CD4-positive, alpha-beta T cell treated with Interleukin-17A for 4 hours (primary cell): ENCODE data around the gene TRAT1.
"Not testable (repeated sequence)": the region's sequence is repeated elsewhere in the genome, so short reads cannot be mapped to it uniquely, and the experiment has no call there.

ENCODE experiments used
- DNase-seq: peaks from one replicate; pipeline ENCODE4 v3.0.0-alpha.2; 2020; ENCODE audit warnings: mixed read lengths

Gene TRAT1, protein sequence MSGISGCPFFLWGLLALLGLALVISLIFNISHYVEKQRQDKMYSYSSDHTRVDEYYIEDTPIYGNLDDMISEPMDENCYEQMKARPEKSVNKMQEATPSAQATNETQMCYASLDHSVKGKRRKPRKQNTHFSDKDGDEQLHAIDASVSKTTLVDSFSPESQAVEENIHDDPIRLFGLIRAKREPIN

DNA sequence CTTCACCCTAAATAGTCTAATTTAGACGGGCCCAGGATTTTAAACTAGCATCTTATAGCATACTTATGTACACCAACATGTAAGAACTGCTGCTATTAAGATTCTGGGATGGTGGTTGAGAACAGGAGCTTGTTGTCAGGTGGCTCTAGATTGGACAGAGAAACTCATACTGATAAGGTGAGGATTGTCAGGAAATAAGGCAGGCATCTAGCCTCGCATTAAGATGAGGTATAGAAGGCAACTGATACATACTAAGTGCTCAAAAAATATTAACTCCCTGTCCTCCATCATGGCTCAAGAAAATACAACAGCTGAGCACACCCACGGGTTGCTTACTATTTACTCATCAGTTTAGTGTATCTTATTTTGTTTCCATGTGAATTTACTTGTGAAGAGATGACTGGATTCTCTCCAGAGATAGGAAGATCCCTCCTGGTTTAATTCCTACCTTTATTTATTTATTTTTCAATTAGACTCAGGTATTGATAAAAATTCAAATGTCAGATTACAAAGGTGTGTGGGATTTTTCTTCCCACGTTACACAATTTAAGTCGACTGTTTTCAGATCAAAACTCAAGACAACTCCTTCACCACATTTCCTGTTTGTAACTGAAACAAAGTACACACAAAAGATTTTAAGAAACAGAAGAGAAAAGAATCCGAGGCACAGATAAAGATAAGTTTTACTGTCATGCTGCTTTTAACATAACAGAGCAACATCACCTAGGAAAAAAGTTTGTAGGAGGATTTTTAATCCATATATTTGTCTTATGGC is at the start of gene TRAT1:
Gene TRAT1 (plus strand): TSS at position 664 of the 775 bp plus-strand sequence. CDS start 142 bp downstream, outside the sequence.
- DNase-seq: no peak

DNA sequence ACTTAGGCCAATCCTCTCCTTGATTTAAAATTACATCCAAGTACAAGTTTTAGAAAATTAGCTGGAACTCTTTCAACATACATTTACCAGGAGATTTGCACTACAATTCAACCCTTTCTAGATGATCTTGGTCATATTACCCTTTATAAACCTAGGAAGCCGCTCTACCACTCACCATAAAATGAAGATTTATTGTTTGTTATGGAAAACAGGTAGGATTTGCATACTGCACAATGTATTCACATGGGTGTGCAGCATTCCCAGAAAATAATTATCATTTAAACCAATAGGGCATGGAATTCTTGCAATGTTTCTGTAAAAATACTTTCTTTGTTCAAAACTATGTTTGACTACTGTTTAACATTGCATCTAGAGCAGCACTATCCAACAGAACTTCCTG is 46.9 kb upstream of the TRAT1 start:
- DNase-seq: no peak

DNA sequence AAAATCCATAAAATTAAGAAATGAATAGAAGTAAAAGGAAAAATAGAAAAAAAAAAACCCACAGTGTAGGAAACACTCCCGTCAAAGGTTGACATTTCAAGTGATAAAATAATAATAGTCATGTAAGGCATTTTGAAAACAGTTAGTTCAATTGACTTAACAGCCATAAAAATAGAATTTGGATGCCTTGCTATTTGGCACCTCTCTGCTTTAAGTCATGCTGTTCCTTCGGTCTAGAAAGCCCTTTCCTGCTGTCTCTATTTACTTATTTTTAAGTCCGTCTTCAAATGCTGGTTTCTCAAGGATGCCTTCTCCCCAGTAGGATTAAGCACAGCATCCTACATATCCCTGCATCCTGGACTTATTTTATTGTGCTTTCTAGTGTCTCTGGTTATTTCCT is 43.1 kb upstream of the TRAT1 start:
- no peak for DNase-seq

DNA sequence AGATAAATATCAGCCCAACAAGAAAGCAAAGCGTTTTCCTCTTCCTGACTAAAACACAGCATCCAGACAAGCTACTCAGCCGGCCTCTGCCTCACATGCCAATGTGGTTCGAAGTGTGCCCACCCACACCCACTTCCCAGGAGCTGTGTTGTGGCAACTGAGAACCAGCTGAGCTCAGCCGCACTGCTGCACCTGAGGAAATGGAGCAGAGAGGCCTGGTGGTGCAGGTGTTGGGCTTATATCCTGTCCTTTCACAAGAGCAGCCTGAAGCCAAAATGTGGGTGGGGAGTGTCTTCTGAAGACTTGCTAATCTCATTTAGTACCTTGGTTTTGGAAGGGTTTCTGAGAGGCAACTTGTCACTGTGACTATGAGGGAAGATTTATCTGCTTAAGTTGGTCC is 42.4 kb upstream of the TRAT1 start:
- peak; percentile 55 for DNase-seq

DNA sequence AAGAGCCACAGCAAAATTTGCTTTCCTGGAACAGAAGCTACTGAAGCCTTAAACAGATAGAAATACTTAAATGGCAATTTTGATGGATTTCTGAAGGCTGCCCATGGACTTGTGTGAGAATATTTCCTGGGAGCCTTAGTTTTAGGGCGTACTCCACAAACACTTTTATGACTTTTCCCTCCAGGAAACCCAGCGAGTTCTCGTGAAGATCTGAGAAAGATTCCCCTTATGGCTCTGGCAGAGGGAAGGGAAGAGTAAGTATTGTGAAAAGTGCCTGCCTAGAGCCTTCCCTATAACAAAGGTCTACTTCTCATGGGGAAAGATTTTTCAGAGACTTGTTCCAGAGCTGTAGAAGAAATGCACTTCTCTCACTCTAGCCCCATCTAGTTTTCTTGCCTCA is 31.1 kb upstream of the TRAT1 start:
- no peak for DNase-seq

DNA sequence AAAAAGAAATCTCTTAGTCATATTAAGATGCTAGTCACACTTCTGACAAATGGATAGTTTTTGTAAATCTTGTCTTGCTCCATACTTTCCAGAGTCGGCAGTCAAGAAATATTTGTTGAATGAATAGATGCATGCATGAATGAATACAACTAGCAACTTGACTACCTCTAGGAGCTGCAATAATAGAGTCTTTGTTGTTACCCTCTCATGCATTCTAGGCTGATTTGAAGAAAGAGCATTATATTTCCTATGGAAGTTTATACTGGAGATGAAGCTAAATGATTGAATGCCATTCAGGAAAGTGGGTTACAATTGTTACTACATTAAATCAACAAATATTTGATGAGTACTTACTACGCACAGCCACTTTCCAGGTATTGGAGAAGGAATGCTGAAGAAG is 18.1 kb upstream of the TRAT1 start:
- no peak for DNase-seq

DNA sequence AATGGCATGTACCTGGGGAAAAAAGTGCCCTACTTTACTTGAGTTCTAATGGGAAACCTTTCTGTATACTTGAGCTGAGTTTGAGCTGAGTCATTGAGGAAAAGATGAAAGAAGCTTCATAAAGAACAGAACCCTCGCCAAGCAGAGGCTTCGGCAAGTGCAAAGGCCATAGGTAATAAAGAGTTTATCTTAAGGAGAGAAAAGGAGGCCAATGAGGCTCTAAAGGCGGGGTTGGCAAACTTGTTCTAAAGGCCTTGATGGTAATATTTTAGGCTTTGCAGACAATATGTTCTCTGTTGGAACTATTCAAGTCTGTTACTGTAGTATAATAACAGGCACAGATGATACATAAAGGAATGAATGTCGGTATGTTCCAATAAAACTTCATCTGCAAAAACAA is 17.6 kb upstream of the TRAT1 start:
- DNase-seq: no peak

DNA sequence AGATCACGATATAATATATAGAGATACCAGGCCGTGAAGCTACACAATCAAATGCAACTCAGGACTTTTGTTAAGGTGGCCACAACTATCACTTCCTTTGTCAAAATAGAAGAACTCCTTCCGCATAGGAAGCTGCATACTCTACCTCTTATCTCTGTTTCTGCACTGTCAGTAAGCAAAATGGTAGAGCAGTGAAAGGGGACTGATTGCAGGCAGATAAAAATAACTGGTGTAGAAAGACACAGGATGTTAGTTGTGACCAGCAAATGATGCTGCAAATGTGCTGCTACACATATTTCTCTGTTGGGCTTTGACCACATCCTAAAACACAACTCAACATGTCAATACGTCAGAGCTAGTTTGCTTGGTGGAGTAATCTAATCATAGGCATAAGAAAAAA is 16.3 kb upstream of the TRAT1 start:
- DNase-seq: peak; percentile 11

DNA sequence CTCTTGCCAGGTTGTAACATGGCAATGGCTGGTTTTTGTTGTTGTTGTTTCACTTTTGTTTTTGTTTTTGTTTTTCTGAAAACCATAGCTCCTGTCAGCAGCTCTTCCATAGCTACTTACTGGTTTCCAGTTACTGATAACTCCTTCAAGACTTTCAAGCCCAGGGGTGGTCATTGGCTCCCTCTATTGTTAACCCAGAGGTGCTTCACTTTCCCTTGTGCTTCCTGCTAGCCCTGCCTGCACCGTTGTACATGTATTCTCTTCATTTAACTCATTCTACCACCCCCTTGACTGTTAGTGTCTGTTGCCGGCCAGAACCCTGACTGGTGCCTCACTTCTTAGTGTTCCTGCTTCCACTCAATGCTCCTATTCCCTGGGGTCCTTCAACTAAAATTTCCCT is 4.2 kb upstream of the TRAT1 start:
- peak; percentile 74 for DNase-seq

DNA sequence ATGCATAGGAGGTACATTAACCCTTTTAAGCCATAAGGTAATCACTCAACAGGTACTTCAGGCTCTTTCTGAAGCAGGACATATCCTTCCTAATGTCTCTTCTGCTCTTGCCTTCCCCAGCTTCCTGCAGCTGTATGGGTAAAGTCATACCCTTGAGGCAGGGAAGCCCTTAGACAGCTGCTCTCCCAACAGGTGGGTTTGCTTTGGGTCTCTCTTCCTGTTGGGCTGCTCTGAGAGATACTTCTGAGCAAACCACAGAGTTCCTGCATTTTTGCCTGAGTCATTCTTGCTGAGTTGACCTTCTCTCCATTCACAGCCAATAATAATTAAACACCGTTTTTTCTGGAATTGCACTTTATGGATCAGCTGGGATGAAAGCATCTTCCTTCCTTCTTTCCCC is 2.0 kb upstream of the TRAT1 start:
- DNase-seq: peak; percentile 44

DNA sequence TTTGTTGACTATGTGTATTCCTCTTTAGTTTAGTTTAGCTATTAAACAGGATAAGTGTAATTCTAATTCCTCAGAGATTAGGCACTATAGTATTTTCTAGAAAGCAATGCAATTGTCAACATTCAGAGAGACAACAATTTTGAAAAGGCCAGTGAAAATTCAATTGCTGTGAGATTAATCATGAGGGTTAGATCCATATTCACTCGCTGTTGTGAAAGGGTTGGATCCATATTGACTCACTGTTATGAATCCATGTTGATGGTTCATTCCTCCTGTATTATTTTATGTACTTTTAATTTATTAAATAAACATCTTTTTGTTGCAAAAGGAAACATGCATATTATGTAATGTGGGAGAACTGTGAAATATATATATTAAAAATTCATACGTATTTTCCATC is 641 bp downstream of the TRAT1 start:
- no peak for DNase-seq

DNA sequence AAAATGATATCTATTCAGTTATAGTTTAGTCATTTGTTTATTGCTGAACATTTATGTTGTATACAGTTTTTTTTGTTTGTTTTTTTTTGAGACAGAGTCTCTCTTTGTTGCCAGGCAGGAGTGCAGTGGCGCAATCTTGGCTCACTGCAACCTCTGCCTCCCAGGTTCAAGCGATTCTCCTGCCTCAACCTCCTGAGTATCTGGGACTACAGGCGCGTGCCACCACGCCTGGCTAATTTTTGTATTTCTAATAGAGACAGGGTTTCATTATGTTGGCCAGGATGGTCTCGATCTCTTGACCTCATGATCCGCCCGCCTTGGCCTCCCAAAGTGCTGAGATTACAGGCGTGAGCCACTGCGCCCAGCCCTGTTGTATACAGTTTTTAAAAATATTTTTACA is 1.2 kb downstream of the TRAT1 start:
- not testable (repeated sequence) for DNase-seq

DNA sequence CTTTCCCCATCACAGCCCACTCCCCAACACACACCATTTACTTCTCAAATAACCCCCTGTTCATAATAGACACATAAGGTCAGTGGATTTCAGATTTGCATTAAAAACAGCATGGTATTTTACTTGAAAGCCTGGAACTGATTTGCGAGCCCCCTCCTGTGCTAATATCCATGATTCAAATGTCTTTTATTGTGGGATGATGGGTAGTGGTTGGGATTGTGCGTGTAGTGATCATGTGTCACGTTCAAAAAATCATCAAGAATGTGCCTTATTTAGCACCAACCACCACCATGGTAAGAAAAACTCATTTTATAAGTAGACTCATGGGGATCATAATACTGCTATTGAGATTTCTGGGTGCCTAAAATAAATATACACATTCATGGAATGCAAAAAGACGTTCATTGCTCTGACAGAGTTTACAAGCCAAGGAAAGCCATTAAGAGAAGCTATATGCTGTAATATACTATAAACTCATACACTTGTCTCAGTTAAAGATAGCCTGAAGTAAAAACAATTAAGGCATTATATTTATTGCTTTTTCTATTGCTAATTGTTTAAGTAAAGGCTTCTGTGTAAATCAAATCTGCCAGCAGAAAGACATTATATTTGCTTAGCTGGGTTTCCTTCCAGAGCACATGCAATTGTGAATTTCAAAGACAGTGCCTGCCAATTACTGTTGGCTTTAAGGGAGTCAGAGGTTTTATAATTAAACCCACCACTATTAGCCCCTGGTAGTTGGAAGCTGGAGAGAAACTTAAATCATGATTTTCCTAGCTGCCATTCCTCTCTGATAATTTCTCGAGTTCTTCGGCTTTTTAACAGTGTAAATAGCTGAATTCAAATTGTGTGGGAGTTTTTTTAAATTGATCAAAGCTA is 4.0 kb downstream of the TRAT1 start:
- DNase-seq: no peak

DNA sequence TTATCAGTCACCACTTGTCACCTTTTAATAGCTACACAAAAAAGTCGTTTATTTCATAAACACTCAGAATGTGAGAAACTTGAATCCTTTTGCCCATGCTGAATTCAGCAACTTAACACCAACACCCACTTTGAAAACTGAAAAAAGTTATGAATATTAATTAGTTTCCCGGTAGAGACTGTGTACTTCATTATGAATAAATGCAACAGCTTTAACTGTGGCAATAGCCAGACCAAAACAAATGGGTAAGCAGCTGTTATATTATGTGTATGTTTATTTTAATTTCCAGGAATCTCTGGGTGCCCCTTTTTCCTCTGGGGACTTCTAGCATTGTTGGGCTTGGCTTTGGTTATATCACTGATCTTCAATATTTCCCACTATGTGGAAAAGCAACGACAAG is 7.8 kb downstream of the TRAT1 start:
- DNase-seq: no peak

DNA sequence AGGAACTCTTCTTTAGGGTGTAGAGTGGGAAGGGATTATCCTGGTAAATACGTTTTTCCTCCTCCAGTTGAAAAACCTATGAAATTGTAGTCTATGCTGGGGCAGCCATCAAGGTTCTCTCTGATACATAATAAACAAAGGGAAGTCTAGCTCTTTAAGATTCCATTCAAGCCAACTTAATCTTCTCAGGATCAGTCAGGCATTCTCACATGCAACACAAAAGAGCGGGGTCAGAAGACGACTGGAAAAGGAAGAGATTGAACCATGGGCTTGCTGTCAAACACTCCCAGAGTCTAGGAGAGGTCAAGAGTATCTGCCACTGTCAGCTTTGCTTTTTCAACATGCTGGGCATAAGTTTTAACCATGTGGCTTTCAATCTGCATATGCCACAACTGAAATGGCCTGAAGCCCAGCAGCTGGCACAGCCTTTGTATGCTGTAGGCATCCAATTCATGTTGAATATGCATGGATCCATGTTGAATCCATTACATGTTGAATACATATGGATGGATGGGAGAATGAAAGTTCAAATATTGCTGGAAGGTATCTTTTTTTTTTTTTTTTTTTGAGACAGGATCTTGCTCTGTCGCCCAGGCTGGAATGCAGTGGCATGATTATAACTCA is 8.5 kb downstream of the TRAT1 start:
- DNase-seq: no peak

DNA sequence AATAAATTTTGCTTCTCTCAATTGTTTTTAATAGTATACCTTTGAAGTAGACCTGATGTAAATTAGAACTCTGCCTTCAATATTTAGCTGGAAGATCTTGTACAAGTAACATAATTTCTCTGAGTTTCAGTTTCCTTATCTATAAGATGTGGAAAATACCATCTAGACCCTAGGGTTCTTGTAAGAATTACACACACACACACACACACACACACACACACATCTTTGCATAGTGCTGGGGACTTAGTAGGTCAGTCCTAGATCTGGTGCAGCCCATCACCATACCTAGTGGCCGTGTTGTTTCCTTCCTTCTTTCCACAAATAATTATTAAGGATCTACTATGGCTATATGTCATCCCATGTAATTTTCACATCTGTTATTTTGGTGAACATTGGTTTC is 11.0 kb downstream of the TRAT1 start:
- no peak for DNase-seq

DNA sequence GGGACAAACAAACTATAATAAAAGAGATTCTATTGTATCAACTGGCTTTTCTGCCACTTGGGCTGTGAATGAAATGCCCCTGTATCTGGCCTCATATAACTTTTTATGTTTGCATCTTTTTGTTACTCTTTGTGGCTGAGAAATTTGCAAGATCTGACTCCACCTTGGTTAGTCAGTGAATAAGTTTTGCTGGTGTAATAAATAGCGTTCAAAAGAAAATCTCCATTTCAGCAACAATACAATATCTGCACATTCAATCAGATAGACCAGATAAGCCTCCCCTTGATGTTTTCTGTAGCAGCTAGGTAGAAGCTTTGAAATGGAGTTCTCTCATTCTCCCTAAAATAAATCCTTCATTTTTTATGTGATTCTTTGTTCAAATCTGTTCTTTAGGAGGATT is 12.0 kb downstream of the TRAT1 start:
- DNase-seq: no peak

DNA sequence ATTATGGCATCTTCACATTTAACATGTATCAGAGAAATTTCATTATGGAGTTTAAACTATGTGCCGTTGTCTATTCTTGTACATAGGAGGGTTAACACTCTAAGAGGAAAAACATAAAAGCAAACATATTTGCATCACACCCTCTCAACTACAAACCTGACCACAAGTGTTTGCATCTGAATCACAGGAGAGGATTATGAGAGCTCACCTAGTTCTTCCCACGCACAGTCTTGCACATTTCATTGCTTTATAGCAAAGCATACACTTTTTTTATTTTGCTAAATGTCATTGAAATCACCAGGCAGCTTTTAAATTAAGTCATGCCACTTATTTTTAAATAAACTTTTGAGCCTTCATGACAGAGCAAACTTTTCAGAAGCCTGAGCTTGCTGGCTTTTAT is 12.5 kb downstream of the TRAT1 start:
- peak; percentile 58 for DNase-seq

DNA sequence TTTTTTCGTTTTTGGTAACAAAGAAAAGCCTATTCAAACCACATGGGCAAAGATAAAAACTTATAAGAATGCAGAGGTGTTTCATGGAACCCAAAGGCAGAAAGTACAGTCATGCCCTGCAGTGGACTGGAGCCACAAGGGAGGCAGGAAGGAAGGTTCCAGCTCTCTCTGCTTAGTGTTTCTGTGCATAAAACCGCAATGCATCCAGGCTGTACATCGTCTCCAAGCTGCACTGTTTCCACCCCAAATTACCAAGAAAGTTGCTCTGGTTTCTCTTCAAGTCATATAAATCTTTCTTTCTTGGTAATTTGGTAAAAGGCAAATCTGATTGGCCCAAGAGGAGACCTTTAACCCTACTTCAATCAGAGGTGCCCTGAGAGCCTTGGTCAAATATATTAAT is 15.8 kb downstream of the TRAT1 start:
- DNase-seq: peak; percentile 58

DNA sequence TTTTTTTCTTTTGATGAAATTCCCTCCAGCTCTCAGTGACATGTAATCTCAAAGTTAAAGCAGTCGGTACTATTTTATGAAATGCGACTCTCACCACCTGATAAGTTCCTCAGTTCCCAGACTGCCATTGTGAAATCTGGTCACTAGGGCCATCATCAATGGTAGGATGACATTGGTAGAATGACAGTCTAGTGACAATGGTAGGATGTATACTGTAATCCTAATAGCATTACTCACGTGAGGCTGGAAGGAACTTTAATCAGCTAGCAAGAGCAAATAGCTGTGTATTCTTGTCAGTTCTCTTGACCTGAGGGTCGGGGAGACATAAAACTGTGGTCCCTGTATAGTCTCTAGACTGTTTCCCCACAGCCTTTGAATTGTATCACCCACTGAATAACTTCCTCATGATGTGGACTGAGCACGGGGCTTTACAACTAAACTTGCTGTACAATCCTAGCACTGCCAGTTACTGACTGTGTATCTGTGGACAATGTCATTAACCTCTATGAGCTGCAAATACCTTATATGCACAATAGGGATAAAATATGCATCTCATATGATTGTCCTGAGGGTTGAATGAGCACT is 23.2 kb downstream of the TRAT1 start:
- DNase-seq: no peak

DNA sequence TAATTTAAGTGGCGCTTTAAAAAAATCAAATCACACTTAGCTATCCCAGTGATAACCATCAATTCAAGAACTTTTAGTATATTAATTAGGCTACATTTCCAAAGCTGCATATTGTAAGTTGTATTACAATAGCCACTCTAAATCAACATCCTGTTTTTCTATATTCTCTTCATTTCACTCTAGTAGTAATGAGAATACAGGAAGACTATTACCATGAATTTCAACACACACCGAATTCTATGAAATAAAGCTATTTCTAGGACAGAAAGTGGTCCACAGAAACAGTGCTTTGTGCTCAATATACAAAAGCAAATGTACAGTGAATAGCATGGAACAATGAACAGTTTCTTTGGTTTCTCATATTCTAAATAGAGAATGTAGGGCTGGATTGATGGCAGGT is 24.6 kb downstream of the TRAT1 start:
- DNase-seq: no peak

DNA sequence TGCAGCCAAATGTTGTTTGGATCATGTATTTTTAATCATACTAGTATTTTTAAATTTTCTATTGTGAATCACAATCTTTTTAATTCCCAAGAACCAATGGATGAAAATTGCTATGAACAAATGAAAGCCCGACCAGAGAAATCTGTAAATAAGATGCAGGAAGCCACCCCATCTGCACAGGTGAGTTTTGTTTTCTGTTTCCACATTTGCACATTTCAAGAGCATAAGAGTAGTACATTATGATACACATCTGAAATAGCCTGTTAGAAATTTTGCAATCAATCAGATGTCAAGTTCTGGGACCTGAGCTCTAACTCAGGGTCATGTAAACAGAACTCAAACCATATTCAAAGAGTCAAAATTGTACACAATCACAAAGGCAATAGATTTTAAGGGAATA is 26.5 kb downstream of the TRAT1 start:
- DNase-seq: no peak

DNA sequence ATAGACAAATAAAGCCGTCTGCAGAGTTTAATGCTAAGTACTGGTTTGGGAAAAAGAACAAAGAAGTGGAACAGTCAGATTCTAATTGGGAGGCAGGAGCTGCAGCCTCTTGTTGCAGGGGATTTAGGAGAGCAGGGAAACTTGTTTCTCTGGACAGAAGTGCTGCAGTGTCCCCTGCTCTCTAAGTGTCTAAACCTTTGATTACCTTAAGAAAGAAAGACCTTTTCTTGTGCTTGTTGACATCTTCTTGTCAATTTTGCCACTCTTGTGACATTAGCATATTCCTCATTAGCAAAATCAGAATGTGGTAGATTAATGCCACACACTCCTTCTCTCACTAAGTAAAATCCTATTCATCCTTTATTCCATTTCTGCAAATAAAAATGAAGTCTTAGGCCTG is 38.8 kb downstream of the TRAT1 start:
- DNase-seq: no peak
